HepG2 (cell line): ENCODE data around the gene NBEAL1. TPM values are rescaled to one million over a fixed set of nuclear protein-coding genes. Genes with fewer than 3 reads are reported as not detected.
"Not testable (repeated sequence)": the region's sequence is repeated elsewhere in the genome, so short reads cannot be mapped to it uniquely, and the experiment has no call there.

Source experiments
- ATAC-seq: fragments of 200-7000 bp; cut with Tn5 transposase; 3 replicates; pipeline ENCODE4 v1.9.1; 2020; ENCODE audit warnings: mild to moderate bottlenecking, moderate library complexity
- BruUV-seq: library from RNA; stranded (reverse); fragments of 400-500 nt; replicated peaks from 2 replicates; lab custom pipeline; 2021; lab: Mats Ljungman, UMichigan
- CTCF ChIA-PET: fragments of 300-600 bp; formaldehyde crosslinking; extraction: SDS; loops from one replicate; lab custom pipeline; 2021; ENCODE audit warnings: low total read pairs, inconsistent platforms, low intra/inter-chr PET ratio; lab: Yijun Ruan, JAX
- POLR2A ChIA-PET: fragments of 350-600 bp; sonication (Branson Sonifier 250); formaldehyde crosslinking; loops from one replicate; lab custom pipeline; 2020; ENCODE audit warnings: antibody characterized with exemption, inconsistent platforms; lab: Yijun Ruan, JAX
- DNase-seq: peaks from one replicate; pipeline ENCODE4 v3.0.0-alpha.2; 2015; ENCODE audit warnings: low spot score
- FAIRE-seq: peaks from 3 replicates; lab custom pipeline; 2011; peaks lifted over from hg19 to GRCh38; lab: Jason Lieb, UNC
- H2AFZ ChIP-seq: one replicate; pipeline ENCODE4 v1.6.1; 2011; ENCODE audit warnings: low read length, inconsistent platforms
- H3K27ac ChIP-seq: fragments of 300-600 bp; 3 replicates; pipeline ENCODE4 v1.8.0; 2011; ENCODE audit warnings: mixed run types, mild to moderate bottlenecking, mixed read lengths, low read length, inconsistent platforms; ENCODE audit not compliant: insufficient read depth; ENCODE audit errors: extremely low read length
- H3K27me3 ChIP-seq, 2 experiments: fragments of 200-600 bp in 1 of 2; 2 replicates in 1 of 2; 3 replicates in 1 of 2; pipeline versions ENCODE4 v1.6.0 to v1.8.0; 2011; ENCODE audit warnings: low read length in 2 of 2, mild to moderate bottlenecking in 2 of 2, moderate library complexity in 2 of 2, inconsistent platforms in 1 of 2; ENCODE audit not compliant: insufficient read depth in 2 of 2, control insufficient read depth in 1 of 2
- H3K36me3 ChIP-seq, 2 experiments: fragments of 200-600 bp in 1 of 2; replicated peaks in 1 of 2; 2 replicates in 1 of 2; 3 replicates in 1 of 2; pipeline versions ENCODE4 v1.5.1 to v1.8.0; 2011; ENCODE audit warnings: low read length in 2 of 2, inconsistent platforms in 1 of 2; ENCODE audit not compliant: insufficient read depth in 2 of 2, control insufficient read depth in 1 of 2
- H3K4me1 ChIP-seq: 2 replicates; pipeline ENCODE4 v1.5.1; 2012; ENCODE audit warnings: low read length, inconsistent platforms; ENCODE audit not compliant: insufficient read depth
- H3K4me2 ChIP-seq: 2 replicates; pipeline ENCODE4 v1.6.0; 2011; ENCODE audit warnings: low read depth, low read length, inconsistent platforms
- H3K4me3 ChIP-seq, 3 experiments: fragments of 200-600 bp in 1 of 3; sonication (generic), shearing (Covaris generic) in 1 of 3; replicated peaks in 1 of 3; 2 replicates each; pipeline ENCODE4 v1.5.1; 2011 to 2016; ENCODE audit warnings: low read length in 3 of 3, inconsistent platforms in 2 of 3, low read depth in 2 of 3, mild to moderate bottlenecking in 2 of 3, control low read depth in 1 of 3, mixed read lengths in 1 of 3; ENCODE audit not compliant: insufficient read depth in 1 of 3
- H3K79me2 ChIP-seq: one replicate; pipeline ENCODE4 v1.6.1; 2011; ENCODE audit warnings: low read length, inconsistent platforms; ENCODE audit not compliant: insufficient read depth
- H3K9ac ChIP-seq: 2 replicates; pipeline ENCODE4 v1.6.0; 2011; ENCODE audit warnings: mild to moderate bottlenecking, low read depth, low read length, inconsistent platforms; ENCODE audit not compliant: insufficient read depth
- H3K9me3 ChIP-seq: 2 replicates; pipeline ENCODE4 v1.5.1; 2012; ENCODE audit warnings: mild to moderate bottlenecking, low read length
- H4K20me1 ChIP-seq: 2 replicates; pipeline ENCODE4 v1.6.0; 2011; ENCODE audit warnings: inconsistent platforms, mild to moderate bottlenecking, low read length, moderate library complexity; ENCODE audit not compliant: insufficient read depth
- HNRNPK ChIP-seq: fragments of 200-400 bp; formaldehyde crosslinking; IDR thresholded peaks from 2 replicates; pipeline ENCODE4 v1.6.1; 2018; ENCODE audit warnings: low read length, low read depth, moderate library complexity, mild to moderate bottlenecking; ENCODE audit not compliant: poor library complexity, severe bottlenecking
- LCORL ChIP-seq, 2 experiments: fragments of 450-650 bp in 1 of 2; sonication (generic) in 1 of 2; formaldehyde crosslinking in 1 of 2; IDR thresholded peaks; 2 replicates each; pipeline versions ENCODE4 v1.5.0 to v1.6.1; 2017 to 2020; ENCODE audit warnings: antibody characterized with exemption in 1 of 2, missing genetic modification reagents in 1 of 2
- PRMT3 ChIP-seq: sonication (generic); formaldehyde crosslinking; IDR thresholded peaks from 2 replicates; pipeline ENCODE4 v1.8.1; 2022; ENCODE audit warnings: low read depth, mild to moderate bottlenecking, moderate library complexity, missing genetic modification reagents, borderline replicate concordance
- SNAPC2 ChIP-seq: sonication (generic); formaldehyde crosslinking; IDR thresholded peaks from 2 replicates; pipeline ENCODE4 v1.8.1; 2022; ENCODE audit warnings: mild to moderate bottlenecking, missing genetic modification reagents
- STAG1 ChIP-seq: sonication (generic); formaldehyde crosslinking; IDR thresholded peaks from 2 replicates; pipeline ENCODE4 v1.4.0; 2020; ENCODE audit warnings: missing genetic modification reagents
- WIZ ChIP-seq: sonication (generic); formaldehyde crosslinking; IDR thresholded peaks from 2 replicates; pipeline ENCODE4 v1.5.1; 2020; ENCODE audit warnings: mild to moderate bottlenecking, missing genetic modification reagents
- ZKSCAN8 ChIP-seq: IDR thresholded peaks from 2 replicates; pipeline ENCODE4 v1.6.1; 2016; ENCODE audit warnings: borderline replicate concordance, missing genetic modification reagents, missing compliant biosample characterization
- ZNF234 ChIP-seq: sonication (generic); formaldehyde crosslinking; conservative IDR thresholded peaks from 2 replicates; pipeline ENCODE4 v1.5.1; 2020; ENCODE audit warnings: mild to moderate bottlenecking, missing genetic modification reagents
- WGBS: methylation state at CpG from one replicate; pipeline ENCODE4 v1.1.6; 2017; ENCODE audit warnings: low lambda C conversion rate; 5-methylcytosine and 5-hydroxymethylcytosine counted together
- in situ Hi-C: cut with HindIII; loops from 2 replicates; pipeline ENCODE4 v1.10.0; 2017; ENCODE audit warnings: low pct_unique_long_range_greater_than_20kb; ENCODE audit not compliant: extremely low pct_ligation_motif_present
- intact Hi-C: fragments of 100-400 bp; cut with micrococcal nuclease; formaldehyde crosslinking; loops from one replicate; pipeline ENCODE4 v1.10.0; 2022; ENCODE audit not compliant: unreplicated experiment
- polyA plus RNA-seq, 8 experiments: library from polyadenylated mRNA; depleted of rRNA in 3 of 8; stranded (reverse) in 7 of 8; unstranded in 1 of 8; fragments of >200 nt; fragmentation: Illumina TruSeq in 4 of 8; extraction: Trizol in 4 of 8; gene quantifications; 2 replicates each; pipeline versions ENCODE4 v1.2.1 to v1.2.3, GENCODE V29; 2011 to 2016; ENCODE audit warnings: low read depth in 4 of 8, missing spikeins in 1 of 8, mixed read lengths in 1 of 8; ENCODE audit not compliant: insufficient read depth in 1 of 8
- total RNA-seq, 5 experiments: library from RNA; depleted of rRNA; stranded (reverse); fragments of >200 nt; fragmentation: Illumina TruSeq; extraction: Trizol; gene quantifications; 2 replicates each; pipeline ENCODE4 v1.2.3, GENCODE V29; 2016; ENCODE audit warnings: low read depth in 1 of 5
- TF ChIP-seq, protein P1 (sequence below): sonication (generic); formaldehyde crosslinking; IDR thresholded peaks from 2 replicates; pipeline ENCODE4 v1.8.0; 2022; ENCODE audit warnings: mild to moderate bottlenecking, missing genetic modification reagents, moderate library complexity
- TF ChIP-seq, protein P2 (sequence below): sonication (generic); formaldehyde crosslinking; IDR thresholded peaks from 2 replicates; pipeline ENCODE4 v1.5.0; 2020; ENCODE audit warnings: mild to moderate bottlenecking, missing genetic modification reagents, moderate library complexity
- TF ChIP-seq, protein P3 (sequence below): sonication (generic); formaldehyde crosslinking; IDR thresholded peaks from 2 replicates; pipeline ENCODE4 v1.4.0; 2020; ENCODE audit warnings: missing genetic modification reagents

NBEAL1 gene
- total and polyA plus RNA-seq, 2 of the 13 experiments (the other 11 are each of a cell fraction or from before 2014, with no cell fraction given): 6.4 to 15.7 TPM

DNA sequence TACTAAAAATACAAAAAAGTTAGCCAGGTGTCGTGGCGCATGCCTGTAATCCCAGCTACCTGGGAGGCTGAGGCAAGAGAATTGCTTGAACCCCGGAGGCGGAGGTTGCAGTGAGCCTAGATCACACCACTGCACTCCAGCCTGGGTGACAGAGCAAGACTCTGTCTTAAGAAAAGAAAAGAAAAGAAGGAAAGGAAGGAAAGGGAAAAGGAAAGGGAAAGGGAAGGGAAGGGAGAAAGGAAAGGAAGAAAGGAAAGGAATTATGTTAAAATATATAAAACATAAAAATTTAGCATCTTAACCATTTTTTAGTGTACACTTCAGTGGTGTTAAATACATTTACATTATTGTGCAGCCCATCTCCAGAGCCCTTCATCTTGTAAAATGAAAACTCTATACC, 76.0 kb downstream of the NBEAL1 start:
- 97% methylated on average over 4 of the region's 4 CpGs for WGBS
- CTCF ChIA-PET, ATAC-seq, H2AFZ ChIP-seq, H3K27me3 ChIP-seq, H3K4me1 ChIP-seq, H3K27ac ChIP-seq, in situ Hi-C loops, POLR2A ChIA-PET, H3K79me2 ChIP-seq, H3K4me3 ChIP-seq, H3K36me3 ChIP-seq, DNase-seq, intact Hi-C loops, BruUV-seq, H4K20me1 ChIP-seq, H3K4me2 ChIP-seq, H3K9ac ChIP-seq, H3K9me3 ChIP-seq, FAIRE-seq: not testable (repeated sequence)
- TF ChIP-seq HNRNPK: peak; percentile 71

DNA sequence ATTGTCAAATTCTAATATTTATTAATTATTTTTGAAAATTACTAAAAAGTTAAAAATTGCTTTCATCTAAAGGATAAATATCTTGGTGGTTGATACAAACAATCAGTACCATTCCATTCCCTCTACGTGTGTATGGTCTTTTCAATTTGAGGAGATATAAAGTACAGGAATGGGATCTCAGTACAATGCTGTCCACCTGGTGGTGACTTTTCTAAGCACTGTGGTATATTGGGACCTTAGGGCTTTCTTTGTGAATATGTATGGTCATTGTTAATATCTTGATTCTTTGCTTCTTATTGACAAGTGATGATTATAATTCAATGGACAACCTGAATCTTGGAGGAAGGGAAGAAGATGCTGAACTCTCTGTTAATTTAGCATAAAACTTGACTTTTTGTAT, 83.1 kb downstream of the NBEAL1 start:
- 82% methylated on average over 1 of the region's 1 CpG for WGBS
- H3K36me3 ChIP-seq: peaks cover 0 to 8% of the 10 kb centered on the region in 2 experiments; a peak in 1 of 5 replicates
- no peaks in the 10 kb centered on the region for H3K79me2 ChIP-seq
- no peaks in the 10 kb centered on the region for H3K4me1 ChIP-seq
- in situ Hi-C loops (no loop called here), intact Hi-C loops (loop anchor here (1.0 to 2.0 kb wide), 3 partner anchors 83 to 266 kb away; partner anchors contain the start of genes NBEAL1 and WDR12)
- H3K9ac ChIP-seq: no peak overlapping the region
- no TSS peak for BruUV-seq
- H3K4me3 ChIP-seq: no peak overlapping the region
- H3K27ac ChIP-seq: no peak overlapping the region
- no peak overlapping the region for H2AFZ ChIP-seq
- POLR2A ChIA-PET: no interaction called here
- H3K4me2 ChIP-seq: no peak overlapping the region
- H3K27me3 ChIP-seq: no peaks in the 10 kb centered on the region
- CTCF ChIA-PET: interaction anchor here (0.7 to 1.6 kb wide), 3 partner anchors 227 to 524 kb away, joined by 3 to 6 read pairs (median 6); no protein-coding TSS in a partner anchor
- no peaks in the 10 kb centered on the region for H4K20me1 ChIP-seq
- no peaks in the 10 kb centered on the region for H3K9me3 ChIP-seq
- DNase-seq (peak; percentile 36), ATAC-seq (peak; percentile 90), FAIRE-seq (no peak)
- TF ChIP-seq, protein P1, sequence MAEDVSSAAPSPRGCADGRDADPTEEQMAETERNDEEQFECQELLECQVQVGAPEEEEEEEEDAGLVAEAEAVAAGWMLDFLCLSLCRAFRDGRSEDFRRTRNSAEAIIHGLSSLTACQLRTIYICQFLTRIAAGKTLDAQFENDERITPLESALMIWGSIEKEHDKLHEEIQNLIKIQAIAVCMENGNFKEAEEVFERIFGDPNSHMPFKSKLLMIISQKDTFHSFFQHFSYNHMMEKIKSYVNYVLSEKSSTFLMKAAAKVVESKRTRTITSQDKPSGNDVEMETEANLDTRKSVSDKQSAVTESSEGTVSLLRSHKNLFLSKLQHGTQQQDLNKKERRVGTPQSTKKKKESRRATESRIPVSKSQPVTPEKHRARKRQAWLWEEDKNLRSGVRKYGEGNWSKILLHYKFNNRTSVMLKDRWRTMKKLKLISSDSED: no peak
- TF ChIP-seq WIZ (CRISPR knock-in tag) (no peak), PRMT3 (no peak), STAG1 (CRISPR knock-in tag) (peak; percentile 53), SNAPC2 (CRISPR knock-in tag) (no peak), ZNF234 (CRISPR knock-in tag) (no peak), LCORL (IDR thresholded peaks at IDR 0.05) (no peak), LCORL (CRISPR knock-in tag; IDR thresholded peaks at IDR 0.05) (no peak), ZKSCAN8 (CRISPR knock-in tag) (no peak)
- TF ChIP-seq, protein P2, sequence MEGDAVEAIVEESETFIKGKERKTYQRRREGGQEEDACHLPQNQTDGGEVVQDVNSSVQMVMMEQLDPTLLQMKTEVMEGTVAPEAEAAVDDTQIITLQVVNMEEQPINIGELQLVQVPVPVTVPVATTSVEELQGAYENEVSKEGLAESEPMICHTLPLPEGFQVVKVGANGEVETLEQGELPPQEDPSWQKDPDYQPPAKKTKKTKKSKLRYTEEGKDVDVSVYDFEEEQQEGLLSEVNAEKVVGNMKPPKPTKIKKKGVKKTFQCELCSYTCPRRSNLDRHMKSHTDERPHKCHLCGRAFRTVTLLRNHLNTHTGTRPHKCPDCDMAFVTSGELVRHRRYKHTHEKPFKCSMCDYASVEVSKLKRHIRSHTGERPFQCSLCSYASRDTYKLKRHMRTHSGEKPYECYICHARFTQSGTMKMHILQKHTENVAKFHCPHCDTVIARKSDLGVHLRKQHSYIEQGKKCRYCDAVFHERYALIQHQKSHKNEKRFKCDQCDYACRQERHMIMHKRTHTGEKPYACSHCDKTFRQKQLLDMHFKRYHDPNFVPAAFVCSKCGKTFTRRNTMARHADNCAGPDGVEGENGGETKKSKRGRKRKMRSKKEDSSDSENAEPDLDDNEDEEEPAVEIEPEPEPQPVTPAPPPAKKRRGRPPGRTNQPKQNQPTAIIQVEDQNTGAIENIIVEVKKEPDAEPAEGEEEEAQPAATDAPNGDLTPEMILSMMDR (CRISPR knock-in tag): peak; percentile 48
- TF ChIP-seq, protein P3, sequence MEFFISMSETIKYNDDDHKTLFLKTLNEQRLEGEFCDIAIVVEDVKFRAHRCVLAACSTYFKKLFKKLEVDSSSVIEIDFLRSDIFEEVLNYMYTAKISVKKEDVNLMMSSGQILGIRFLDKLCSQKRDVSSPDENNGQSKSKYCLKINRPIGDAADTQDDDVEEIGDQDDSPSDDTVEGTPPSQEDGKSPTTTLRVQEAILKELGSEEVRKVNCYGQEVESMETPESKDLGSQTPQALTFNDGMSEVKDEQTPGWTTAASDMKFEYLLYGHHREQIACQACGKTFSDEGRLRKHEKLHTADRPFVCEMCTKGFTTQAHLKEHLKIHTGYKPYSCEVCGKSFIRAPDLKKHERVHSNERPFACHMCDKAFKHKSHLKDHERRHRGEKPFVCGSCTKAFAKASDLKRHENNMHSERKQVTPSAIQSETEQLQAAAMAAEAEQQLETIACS (CRISPR knock-in tag): no peak
